ENCODE measurements around the gene BRSK1.

GRCh38 chr19:55246462-55247451 lies 37.0 kb upstream of the BRSK1 start:
- no peak for TF ChIP-seq FOXA1 (IDR thresholded peaks at IDR 0.05)
- TF ChIP-seq FOXM1 (IDR thresholded peaks at IDR 0.05; ENCODE audit: borderline replicate concordance): no peak
- no peak for TF ChIP-seq FOXK2 (IDR thresholded peaks at IDR 0.05)
- TF ChIP-seq L3MBTL2 (conservative IDR thresholded peaks at IDR 0.05): no peak
- no peak for TF ChIP-seq PKNOX1 (IDR thresholded peaks at IDR 0.05)
- no peak for TF ChIP-seq SP1 (IDR thresholded peaks at IDR 0.05)
